LoVo (cell line): Measurements from ENCODE around the gene PPP2R2D.
"Not testable (repeated sequence)": the region's sequence is repeated elsewhere in the genome, so short reads cannot be mapped to it uniquely, and the experiment has no call there.

Source experiments
- DNase-seq: peaks from one replicate; pipeline ENCODE4 v3.0.0-alpha.2; 2016; ENCODE audit warnings: low spot score

The PPP2R2D gene

DNA sequence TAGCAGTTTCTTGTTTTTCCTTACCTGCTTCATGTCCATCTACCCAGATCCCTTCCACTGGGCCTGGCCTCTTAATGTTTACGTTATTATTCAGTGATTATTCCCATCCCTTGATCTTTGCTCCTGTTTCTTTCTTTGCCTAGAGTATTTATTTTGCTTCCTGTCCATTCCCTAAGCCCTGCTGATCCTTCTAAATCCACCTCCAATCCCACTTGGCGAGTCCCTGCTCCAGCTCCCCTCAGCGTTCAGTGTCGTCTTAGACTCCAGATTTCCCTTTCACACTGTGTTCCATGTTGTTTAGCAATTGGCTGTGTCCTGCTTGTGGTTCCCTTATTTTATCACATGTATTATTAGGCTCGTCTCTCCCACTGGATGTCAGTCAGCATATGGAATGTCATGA is 7.3 kb downstream of the PPP2R2D start:
- no peak for DNase-seq

DNA sequence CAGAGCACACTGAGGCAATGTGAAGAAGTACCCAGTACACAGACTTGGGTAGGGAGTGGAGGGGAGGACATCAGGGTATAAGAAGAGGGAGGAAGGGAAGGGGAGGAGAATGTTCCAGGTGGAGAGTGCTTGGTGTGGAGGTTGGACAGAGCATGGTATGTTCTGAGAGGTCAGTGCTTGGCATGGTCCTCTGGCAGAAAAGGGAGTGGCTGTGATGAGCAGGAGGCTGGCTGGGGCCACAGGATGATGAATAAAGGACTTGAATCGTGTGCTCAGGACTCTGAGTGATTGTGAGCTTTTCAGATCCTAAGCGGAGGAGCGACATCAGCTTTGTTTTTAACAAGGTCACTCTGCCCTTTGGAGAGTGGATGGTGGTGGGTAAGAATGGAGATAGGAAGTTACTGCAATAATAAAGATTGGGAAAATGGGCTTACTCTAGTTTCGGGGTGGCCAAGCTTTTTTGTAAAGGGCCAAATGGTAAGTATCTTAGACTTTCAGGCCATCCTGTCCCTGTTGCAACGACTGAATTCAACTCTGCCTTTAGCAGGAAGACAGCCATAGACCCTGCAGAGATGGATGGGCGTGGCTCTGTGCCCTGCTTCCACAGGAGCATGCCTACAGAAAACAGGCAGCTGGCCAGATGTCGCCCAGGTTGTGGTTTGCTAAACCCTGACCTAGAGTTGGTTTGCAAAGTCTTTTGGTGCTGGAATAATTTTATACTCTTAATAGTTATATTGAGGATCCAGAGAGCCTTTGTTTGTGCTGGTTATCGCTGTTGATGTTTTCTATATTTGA is 8.4 kb downstream of the PPP2R2D start:
- DNase-seq, result no peak

DNA sequence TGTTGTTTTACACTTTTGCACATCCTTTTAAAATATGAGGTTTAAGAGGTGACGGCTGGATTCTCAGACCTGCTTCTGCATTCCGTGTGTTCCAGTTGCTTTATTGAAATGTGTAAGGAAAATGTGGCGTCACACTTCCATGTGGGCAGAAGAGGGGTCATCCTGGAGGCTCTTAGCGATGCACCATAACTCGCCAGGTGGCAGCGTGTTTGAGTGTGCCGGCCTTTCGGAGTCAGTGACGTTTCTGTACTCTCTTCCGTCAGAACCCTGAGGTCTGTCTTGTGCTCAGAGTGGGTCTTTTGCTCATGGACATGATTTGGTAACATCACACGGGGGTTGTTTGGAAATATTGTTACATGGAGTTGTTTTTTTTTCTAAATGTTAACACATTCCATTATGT is 9.1 kb downstream of the PPP2R2D start:
- no peak for DNase-seq

DNA sequence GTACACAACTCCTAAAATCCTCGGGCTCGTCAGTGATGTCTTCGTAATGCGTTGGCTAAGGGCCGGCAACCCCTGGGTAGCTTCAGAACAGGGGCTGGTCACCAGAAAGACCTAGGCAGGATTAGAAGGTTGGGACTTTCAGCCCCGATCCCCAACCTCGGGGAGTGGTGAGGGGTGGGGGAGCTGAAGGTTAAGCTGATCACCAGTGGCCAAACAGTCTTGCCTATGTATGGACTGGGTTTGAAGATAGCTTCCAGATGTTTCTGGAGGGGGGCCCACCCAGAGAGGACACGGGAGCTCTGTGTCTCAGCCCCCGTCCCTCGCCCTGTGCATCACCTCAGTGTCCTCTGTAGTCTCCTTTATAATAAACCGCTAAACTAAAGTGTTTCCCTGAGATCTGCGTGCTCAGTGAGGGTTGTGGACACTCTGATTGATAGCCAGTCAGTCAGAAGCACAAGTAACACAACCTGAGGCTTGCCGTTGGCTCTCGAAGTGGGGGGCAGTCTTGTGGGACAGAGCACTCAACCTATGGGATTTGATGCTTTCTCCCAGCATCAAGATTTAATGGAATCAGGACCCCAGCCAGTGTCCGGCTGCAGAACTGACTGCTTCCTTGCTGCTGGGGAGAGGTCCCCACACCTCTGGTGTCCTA is 10.0 kb downstream of the PPP2R2D start:
- no peak for DNase-seq

DNA sequence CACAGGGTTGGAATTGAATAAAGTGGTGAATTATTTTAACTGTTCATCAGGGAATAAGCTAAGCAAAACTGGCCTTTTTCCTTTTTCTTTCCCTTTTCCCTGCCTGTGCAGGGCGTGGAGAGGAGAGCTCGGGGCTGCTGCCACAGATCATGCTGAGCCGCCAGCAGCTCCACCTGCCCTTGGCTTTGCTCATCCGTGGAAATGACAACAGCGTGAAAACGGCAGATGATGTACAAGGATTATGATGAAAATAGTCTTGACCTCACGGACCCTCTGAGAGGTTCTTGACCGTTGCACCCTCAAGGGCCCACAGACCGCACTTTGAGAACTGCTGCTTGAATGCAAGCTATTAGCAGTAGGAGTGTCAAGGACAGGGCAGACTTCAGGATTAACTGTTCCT is 10.6 kb downstream of the PPP2R2D start:
- DNase-seq, result no peak

DNA sequence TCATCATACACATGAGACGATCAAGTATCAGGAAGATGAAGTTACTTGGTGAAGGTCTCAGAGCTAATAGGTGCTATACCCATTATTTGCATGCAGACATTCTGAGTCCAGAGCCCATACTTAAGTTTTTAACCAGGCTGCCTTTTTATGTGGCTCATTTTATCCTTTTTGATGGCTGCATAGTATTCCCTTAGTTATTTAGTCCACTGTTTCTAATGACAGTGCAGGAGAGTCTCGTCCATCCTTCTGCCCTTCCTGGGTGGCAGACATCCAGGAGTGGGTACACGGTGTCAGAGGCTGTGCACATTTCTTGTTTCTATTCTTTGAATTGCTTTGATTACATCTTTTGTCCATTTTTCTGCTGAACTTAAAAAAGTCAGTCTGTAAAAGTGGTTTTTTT is 11.8 kb downstream of the PPP2R2D start:
- no peak for DNase-seq

DNA sequence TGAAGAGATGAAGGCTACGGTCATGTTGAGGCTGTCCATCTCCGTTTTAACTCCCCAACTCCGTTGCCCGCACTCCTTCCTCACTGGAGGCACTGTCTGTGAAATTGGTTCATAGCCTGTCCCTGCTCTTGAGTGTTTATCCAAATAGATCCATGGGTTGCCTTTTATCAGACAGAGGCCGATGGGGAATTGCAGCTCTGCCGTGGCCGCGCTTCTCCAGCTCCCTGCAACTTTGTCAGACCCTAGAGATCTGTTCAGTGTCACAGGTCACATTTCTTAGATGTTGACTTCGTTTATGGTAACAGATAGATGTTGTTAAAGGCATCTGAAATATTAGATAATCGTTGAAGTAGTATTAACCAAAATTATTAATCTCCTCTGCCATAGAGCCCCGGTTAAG is 14.7 kb downstream of the PPP2R2D start:
- no peak for DNase-seq

DNA sequence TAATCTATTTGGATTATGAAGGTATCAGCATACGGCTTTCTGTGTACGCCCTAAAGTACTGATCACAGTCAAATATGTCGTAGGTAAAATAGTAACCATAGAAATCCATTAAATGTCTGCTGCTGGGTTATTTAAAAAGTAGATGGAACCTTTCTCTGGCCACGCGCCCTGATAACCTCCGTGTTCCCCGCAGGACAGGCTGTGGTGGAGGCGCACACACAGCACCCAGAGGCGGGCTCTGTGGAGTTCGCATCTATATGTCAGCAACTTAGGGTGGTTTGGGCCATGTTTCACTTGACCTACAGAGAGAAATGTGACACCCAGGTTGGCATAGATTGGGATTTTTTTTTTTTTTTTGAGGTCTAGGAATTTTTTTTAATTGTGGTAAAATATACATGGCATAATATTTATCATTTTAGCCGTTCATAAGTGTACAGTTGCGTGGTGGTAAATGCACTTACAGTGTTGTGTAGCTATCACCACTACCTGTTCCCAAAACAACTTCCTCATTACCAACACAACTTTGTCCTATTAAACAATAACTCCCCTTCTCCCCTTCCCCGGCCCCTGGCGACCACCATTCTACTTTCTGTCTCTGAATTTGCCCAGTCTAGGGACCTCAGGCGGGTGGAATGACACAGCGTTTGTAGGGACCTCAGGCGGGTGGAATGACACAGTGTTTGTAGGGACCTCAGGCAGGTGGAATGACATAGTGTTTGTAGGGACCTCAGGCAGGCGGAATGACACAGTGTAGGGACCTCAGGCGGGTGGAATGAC is 15.4 kb downstream of the PPP2R2D start:
- DNase-seq, result no peak

DNA sequence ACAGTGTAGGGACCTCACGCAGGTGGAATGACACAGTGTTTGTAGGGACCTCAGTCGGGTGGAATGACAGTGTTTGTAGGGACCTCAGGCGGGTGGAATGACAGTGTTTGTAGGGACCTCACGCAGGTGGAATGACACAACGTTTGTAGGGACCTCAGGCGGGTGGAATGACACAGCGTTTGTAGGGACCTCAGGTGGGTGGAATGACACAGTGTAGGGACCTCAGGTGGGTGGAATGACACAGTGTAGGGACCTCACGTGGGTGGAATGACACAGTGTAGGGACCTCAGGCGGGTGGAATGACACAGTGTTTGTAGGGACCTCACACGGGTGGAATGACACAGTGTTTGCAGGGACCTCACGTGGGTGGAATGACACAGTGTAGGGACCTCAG is 16.0 kb downstream of the PPP2R2D start:
- not testable (repeated sequence) for DNase-seq

DNA sequence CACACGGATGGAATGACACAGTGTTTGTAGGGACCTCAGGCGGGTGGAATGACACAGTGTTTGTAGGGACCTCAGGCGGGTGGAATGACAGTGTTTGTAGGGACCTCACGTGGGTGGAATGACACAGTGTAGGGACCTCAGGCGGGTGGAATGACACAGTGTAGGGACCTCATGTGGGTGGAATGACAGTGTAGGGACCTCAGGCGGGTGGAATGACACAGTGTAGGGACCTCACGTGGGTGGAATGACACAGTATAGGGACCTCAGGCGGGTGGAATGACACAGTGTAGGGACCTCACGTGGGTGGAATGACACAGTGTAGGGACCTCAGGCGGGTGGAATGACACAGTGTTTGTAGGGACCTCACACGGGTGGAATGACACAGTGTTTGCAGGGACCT is 16.7 kb downstream of the PPP2R2D start:
- not testable (repeated sequence) for DNase-seq

DNA sequence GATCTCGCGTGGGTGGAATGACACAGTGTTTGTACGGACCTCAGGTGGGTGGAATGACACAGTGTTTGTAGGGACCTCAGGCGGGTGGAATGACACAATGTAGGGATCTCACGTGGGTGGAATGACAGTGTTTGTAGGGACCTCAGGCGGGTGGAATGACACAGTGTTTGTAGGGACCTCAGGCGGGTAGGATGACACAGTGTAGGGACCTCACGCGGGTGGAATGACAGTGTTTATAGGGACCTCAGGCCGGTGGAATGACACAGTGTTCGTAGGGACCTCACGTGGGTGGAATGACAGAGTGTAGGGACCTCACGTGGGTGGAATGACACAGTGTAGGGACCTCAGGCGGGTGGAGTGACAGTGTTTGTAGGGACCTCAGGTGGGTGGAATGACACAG is 18.7 kb downstream of the PPP2R2D start:
- DNase-seq, result not testable (repeated sequence)

DNA sequence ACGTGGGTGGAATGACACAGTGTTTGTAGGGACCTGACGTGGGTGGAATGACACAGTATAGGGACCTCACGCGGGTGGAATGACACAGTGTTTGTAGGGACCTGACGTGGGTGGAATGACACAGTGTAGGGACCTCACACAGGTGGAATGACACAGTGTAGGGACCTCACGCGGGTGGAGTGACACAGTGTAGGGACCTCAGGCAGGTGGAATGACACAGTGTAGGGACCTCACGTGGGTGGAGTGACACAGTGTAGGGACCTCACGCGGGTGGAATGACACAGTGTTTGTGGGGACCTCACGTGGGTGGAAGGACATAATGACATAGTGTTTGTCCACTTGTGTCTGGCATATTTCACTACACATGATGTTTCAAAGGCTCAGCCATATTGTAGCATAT is 19.3 kb downstream of the PPP2R2D start:
- no peak for DNase-seq

DNA sequence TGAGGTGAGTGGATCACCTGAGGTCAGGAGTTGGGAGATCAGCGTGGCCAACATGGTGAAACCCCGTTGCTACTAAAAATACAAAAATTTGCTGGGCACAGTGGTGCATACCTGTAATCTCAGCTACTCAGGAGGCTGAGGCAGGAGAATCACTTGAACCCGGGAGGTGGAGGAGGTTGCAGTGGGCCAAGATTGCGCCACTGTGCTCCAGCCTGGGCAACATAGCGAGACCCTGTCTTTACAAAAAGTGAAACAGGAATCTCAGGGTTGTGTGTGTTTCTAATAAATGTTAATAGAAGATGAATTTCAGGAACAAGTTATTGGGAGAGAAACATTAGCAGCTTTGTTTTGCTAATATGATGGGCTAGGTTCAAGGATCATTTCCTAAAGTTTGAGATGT is 19.9 kb downstream of the PPP2R2D start:
- DNase-seq, result no peak

DNA sequence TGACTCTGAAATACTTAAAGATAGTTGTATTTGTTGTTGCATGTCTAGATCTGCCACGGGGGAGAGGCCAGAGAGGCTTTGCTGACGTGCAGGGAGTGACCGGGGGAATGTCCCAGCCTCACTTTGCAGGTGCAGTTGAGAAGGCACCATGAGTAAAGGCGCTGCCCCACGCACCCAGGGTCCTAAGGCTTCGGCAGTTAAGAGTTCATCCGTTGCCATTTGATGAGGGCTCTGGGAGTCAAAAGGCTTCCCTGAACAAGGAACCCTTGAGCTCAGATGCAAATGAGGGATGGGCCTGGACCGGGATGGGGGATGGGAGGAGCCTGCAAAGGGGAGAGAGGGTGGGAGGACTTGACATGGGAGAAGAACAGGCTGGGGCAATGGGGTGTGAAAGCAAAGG is 20.4 kb downstream of the PPP2R2D start:
- no peak for DNase-seq

DNA sequence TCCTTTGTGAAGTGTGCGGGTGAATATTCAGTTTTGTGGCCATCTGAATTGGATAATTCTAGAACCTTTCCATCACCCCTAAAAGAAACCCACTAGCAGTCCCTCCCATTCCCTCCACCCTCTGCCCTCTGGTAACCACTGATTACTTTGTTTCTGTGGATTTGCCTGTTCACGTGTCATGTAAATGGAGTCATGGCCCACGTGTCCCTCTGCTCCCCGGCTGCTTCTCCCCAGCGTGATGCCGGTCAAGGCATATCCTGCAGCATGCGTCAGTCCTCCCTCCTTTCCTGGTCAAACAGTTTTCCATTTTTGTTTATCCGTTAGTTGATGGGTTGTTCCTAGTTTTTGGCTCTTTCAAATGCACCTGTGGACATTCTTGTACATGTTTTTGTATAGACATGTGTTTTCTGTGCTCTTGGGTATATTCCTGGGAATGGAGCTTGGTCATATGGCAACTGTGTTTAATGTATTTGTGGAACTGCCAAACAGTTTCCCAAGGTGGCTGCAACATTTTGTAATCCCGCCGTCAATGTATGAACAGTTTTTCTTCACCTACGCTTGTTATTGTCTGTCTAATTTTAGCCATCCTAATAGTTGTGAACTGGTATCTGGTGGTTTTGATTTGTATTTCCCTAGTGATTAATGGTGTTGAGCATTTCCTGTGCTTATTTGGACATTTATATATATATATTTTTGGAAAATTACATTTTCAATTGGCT is 22.4 kb downstream of the PPP2R2D start:
- no peak for DNase-seq

DNA sequence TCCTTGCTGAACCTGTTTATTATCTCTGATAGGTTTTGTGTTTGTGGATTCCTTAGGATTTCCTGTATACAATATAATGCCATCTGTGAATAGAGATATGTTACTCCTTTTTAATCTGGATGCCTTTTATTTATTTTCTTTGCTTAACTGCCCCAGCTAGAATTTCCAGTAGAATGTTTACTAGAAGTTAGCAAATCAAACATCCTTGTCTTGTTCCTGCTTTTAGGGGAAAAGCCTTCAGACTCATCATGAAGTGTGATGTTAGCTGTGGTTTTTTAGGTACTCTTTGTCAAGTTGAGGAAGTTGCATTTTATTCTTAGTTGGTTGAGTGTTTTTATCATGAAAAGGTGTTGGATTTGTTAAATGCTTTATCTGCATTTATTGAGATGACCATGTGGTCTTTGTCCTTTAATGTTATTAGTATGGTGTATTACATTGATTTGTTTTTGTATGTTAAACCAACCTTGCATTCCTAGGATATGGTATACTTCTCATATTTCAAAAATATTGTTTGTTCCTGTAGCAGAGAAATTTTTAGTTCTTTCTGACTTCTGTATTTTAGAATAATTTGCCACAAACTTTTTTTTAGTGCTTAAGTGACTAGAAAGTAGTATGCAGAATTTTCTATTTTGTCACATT is 24.3 kb downstream of the PPP2R2D start:
- DNase-seq, result no peak

DNA sequence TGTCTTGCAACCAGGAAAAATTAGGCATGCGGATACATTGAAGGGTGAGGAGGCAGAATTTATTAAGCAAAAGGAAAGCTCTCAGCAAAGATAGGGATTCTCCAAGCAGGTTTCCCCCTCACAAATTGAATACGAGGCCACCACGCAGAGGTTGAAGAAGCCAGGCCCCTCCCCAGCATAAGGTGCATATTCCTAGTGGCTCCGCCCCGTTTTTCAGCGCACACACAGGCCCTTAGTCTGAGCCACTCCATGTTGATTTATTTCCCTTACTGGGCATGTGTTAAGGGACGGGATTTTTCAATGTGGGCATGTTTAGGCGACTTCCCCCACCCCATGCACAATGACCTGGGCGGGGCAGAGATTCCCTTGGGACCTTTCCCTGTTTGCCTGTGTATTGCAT is 24.9 kb downstream of the PPP2R2D start:
- no peak for DNase-seq

DNA sequence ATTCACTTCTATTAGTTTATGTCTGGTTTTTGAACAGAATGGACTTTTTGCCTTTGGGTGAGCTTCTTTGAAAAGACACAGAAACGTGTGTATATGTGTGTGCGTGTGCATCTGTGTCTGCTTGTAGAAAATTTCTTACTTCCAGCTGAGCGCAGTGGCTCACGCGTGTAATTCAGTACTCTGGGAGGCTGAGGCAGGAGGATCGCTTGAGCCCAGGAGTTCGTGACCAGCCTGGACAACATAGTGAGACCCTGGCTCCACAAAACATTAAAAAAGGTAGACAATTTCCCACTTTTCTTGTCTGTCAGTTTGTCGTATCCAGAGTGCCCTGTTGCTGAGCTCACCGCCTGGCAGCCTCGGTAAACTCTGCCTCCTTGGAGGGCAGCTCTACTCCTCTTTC is 25.4 kb downstream of the PPP2R2D start:
- DNase-seq, result no peak

DNA sequence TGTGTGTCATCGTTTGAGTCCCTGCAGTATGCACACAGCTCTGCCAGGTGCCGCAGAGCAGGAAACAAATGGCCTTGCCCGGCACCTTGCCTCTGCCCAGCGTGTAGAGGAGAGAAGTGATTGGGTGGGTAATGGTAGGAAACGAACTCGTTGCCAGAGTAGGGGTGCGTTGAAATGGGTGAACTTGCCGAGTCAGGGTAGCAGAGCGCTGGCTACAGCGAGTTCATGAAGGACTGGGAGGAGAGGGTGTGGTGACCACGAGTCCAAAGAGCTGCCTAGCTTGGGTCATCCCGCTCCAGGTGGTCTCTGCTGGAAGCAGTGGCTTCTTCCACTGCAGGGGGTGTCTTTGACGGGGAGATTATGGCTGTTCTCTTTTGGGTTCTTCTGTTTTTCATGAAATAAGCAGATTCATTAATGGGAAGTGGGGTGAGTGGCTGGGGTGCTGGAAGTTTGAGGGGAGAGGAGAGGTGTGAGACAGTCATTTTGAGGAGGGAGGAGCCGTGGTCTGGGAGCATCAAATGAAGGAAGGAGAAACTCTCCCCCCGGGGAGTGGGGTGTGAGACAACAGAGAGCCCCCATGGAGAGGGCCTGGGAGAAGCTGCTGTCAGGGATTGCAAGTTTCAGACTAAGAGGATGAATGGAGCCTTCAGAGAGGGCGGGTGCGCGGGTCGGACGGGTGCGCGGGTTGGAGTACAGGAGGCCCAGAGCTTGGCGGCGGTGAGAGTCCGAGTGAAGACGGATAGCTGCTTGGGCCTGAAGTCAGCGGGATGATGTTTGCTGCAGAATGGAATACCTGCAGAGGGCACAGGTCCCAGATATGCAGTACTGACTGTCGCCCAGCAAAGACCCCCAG is 26.2 kb downstream of the PPP2R2D start:
- DNase-seq, result no peak

DNA sequence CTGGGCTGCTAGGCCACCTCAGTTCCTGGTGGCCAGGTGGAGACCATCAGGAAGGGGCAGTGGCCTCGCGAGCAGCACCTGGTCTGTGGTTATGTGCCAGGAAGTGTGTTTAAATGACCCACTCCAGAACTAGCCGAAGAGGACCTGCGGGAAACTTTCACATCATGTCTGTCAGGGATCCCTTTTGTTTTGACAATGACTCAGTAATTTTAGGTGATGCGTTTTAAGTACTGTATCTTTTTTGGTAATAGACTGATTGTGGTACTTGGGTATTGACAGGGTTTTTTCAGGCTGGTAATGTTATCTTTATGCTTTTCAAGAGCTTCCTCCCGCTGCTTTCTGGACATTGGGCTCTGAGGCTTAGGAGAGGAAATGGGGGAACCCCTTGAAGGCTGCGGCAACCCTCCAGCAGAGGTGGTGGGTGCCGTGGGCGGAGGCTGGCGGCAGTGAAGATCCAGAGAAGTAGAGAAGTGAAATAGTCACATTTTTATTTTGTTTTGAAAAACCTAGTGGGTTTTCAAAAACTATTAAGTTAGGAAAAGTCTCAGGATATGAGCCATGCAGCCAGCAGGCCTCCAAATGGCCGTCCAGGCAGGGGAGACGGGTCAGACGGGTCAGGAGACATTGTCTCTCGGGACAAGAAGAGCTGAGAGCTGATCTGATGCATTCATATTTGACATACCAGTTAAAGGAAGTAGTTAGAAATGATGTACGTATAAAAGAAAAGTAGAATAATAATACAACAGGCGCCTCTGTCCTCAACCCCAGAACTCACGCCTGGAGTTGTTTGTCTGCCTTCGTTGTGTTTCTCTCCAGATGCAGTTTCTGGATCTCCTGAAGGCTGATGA is 27.7 kb downstream of the PPP2R2D start:
- DNase-seq, result no peak
